ENCODE measurements around the gene GYPB. TPM values are rescaled to one million over a fixed set of nuclear protein-coding genes. Genes with fewer than 3 reads are reported as not detected.

Gene GYPB
- not detected in 2 replicates for total RNA-seq

DNA sequence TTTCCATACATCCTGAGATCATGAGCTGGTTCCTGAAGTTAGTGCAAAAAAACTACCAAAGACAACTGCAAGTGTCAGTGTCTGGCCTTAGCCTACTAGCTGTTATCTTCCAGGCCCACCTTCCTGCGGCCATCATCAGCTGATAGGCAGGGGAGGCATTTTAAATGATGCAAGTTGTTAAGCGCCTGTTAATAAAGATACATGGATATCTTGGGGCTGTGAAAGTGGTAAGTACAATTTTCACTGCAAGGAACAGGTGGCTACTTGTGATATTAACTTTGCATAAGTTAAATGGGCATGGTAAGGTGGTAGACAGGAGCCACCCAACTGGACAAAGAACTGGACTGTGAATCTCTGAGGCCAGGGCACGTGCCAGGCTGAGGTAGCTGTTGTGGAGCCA lies at the start of gene GYPB:
Gene GYPB, minus strand, starts transcription at position 104 of the 400 bp plus-strand sequence. Its CDS starts 93 bp downstream, at position 11.

Other genes with a start within 250 kb of the GYPB start
- 0.39 TPM in 1 of 2 replicates, not detected in the other for gene GYPE, start 113.8 kb downstream of the GYPB start, total RNA-seq
- not detected in 2 replicates for gene GYPA, start 121.3 kb upstream of the GYPB start, total RNA-seq

All from placental epithelial cell (primary cell).